HG02678 (cell line): Measurements from ENCODE around the gene NFATC2IP.
"Not testable (repeated sequence)": the region's sequence is repeated elsewhere in the genome, so short reads cannot be mapped to it uniquely, and the experiment has no call there.

Experiments
- ATAC-seq: cut with Tn5 transposase; IDR thresholded peaks from one replicate; pipeline ENCODE4 v1.9.1; 2021; ENCODE audit warnings: mild to moderate bottlenecking, moderate library complexity; ENCODE audit not compliant: unreplicated experiment

NFATC2IP gene

DNA sequence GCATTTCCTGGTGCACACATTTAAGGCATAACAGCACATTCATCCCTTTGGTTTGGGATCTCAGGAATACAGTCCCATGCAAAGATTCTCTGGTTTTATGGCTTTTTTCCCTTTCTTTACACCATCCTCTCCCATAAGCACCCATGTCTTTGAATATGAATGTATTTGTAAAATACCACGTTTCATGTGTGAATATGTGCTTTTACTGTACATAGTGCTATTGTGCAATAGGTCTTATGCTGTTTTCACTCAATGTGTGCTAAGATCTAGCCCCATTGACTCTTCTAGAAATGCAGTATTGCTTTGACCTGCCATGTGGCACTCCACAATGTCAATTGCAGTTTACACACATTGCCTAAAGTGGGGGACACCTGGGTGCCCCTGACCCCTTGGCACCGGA lies 13.8 kb downstream of the NFATC2IP start:
- no peak for ATAC-seq

- ATAC-seq = no peak
These were observed 16.4 kb downstream of the NFATC2IP start for GRCh38 chr16:28967156-28967555.

DNA sequence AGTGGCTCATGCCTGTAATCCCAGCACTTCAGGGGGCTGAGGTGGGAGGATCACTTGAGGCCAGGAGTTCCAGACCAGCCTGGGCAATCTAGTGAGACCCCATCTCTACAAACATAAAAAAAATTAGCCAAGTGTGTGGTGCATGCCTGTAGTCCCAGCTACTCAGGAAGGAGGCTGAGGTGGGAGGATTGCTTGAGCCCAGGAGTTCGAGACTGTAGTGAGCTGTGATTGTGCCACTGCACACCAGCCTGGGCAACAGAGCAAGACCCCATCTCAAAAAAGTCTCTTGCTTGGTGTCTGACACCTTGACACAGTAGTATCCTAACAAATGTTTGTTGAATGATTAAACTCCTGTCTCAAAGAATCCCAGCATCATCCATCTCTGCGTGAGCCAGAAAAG lies 19.0 kb downstream of the NFATC2IP start:
- ATAC-seq = not testable (repeated sequence)

DNA sequence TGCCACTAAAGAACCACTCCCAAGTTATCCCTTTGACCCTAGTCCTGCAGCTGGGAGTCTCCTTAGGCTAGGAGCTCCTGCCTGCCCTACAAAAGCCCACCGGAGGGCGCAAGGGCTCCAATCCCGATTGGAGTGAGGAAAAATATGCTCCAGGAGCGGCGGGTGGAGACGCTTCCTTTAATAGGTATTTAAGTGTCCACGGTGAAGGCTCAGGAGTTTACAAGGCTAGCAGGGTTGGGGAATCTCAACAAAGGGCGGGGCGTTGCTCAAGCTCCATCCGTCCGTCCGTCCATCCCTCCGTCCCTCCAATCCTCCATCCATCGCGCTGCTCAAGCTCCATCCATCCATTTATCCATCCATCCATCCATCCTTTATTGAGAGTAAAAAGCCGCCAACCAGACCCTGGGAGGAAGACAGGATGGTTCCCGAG lies 23.3 kb downstream of the NFATC2IP start:
- ATAC-seq = no peak

DNA sequence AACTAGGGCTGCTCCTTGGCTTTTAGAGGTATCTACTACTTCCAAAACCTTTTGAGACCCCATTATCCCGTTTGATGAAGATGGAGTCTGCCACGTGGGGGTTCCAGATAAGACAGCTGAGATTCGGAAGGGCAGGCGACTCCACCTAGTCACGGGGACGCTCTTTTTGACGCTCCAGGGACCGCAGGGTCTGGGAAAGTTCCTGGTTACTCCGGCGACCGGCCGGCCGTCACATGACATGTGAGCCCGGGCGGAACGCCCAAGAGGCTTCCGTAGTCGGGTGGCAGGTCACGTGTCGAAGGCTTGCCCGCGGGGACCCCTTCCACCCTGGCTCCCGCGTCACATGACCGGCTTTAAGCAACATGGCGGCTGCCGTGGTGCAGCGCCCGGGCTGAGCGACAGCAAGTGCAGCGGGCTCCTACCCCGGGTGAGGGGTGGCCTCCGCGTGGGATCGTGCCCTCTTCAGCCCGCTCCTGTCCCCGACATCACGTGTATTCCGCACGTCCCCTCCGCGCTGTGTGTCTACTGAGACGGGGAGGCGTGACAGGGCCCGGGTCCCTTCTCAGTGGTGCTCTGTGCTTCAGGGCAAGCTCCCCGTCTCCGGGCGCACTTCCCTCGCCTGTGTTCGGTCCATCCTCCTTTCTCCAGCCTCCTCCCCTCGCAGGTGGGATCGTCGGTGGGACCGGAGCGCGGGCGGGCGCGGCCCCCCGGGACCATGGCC lies 23.9 kb downstream of the NFATC2IP start, which contains the start of gene SPNS1:
Gene SPNS1, plus strand, starts transcription at position 342 of the 721 bp plus-strand sequence. Its CDS starts 374 bp downstream, at position 716.
- peak; percentile 92 for ATAC-seq

GRCh38 chr16:28975158-28975599 lies 24.4 kb downstream of the NFATC2IP start:
- ATAC-seq = peak; percentile 15

- no peak for ATAC-seq
These were observed 27.2 kb downstream of the NFATC2IP start for GRCh38 chr16:28977703-28978662.

GRCh38 chr16:28980330-28980729 lies 29.6 kb downstream of the NFATC2IP start:
- ATAC-seq = not testable (repeated sequence)

DNA sequence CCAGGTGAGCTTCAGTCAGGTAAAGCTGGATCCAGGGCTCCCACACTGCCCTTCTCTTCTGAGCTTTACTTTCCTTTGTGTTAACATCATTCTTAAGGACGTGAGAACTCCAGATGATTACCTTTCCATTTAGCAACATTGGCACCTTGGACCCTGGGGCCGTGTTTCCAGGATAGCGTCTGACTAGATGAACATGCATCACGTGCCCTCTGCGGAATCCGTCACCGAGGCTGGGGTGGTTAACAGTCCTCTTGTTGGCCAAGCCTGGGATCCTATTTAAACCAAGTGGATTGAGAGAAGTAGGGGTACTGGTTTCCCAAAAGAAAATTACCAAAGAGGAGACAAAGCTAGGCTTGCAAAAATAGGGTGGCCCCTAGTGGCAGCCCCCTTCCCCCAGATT lies 30.2 kb downstream of the NFATC2IP start:
- no peak for ATAC-seq

DNA sequence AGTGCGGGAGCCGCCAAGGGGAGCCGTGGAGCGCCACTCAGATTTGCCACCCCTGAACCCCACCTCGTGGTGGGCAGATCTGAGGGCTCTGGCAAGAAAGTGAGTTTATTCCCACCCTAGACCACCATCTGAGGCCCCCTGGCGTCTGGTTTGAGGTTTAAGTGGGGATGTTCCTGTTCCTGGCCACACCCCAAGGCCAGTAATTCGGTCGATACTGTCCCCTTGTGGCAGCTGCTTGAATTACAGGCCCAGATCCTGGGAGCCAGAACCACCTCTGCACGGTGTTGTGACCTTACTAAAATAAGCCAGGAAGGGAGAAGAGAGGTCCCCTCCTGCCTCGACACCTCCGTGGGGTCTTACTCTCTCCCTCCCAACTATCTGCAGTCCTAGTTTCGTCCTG lies 30.8 kb downstream of the NFATC2IP start:
- ATAC-seq = no peak

GRCh38 chr16:28982418-28982817 lies 31.7 kb downstream of the NFATC2IP start:
- ATAC-seq = no peak

- ATAC-seq = no peak
These were observed 32.2 kb downstream of the NFATC2IP start for GRCh38 chr16:28982949-28983348.

GRCh38 chr16:28983644-28984043 lies 32.9 kb downstream of the NFATC2IP start:
- no peak for ATAC-seq

- ATAC-seq = no peak
These were observed 33.4 kb downstream of the NFATC2IP start for GRCh38 chr16:28984091-28984490.

- peak; percentile 66 for ATAC-seq
These were observed 33.9 kb downstream of the NFATC2IP start, which contains the start of gene LAT for GRCh38 chr16:28984619-28985135. Gene LAT, plus strand, starts transcription at chr16:28985052. Its CDS starts 366 bp downstream, at chr16:28985418.

DNA sequence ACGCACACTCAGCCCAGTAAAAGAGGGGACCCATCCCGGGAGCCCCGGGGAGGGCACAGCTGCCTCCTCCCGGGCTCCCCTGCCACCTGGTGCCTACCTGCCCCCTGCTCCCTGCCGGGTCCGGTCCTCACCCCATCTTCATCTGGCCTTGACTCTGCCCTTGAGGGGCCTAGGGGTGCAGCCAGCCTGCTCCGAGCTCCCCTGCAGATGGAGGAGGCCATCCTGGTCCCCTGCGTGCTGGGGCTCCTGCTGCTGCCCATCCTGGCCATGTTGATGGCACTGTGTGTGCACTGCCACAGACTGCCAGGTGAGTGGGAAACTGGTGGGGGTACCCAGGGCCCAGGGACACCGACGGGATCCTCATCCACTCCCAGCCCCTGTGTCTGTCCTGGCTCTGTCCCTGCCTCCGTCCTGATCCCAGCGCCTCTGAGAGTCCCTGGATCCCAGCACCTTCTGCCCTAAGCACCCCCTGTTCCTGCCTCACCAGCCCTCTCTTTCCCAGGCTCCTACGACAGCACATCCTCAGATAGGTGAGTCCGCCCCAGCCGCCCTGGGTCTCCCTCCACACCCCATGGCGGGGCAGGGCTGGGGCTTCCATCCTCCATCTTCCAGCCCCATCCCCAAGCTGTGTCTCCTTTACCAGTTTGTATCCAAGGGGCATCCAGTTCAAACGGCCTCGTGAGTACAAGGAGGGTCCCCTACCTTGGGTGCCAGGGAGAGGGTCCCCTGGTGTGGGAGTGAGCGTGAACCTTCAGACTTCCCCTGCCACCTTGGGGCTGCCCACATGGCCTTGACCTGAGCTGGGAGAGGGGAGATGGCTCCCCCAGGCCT lies 34.7 kb downstream of the NFATC2IP start:
- peak; percentile 31 for ATAC-seq

DNA sequence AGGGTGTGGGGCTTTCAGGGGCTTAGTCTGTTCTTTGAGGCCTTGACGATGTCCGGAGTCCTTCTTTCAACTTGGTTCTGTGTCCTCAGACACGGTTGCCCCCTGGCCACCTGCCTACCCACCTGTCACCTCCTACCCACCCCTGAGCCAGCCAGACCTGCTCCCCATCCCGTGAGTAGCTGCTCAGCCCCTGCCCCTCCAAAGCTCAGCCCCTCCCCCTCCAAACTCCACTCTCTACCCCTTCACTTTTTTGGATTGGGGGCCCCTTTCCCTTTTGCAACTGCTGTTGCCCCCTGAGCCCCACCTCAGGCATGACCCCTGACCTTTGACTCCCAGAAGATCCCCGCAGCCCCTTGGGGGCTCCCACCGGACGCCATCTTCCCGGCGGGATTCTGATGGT lies 35.3 kb downstream of the NFATC2IP start:
- ATAC-seq = no peak

GRCh38 chr16:28986492-28986891 lies 35.8 kb downstream of the NFATC2IP start:
- ATAC-seq = no peak

GRCh38 chr16:28987170-28987853 lies 36.6 kb downstream of the NFATC2IP start:
- no peak for ATAC-seq

GRCh38 chr16:28989363-28989762 lies 38.6 kb downstream of the NFATC2IP start:
- no peak for ATAC-seq
